Measurements from ENCODE around the gene DESI1.
A peak's percentile ranks its signal among the peaks of the same experiment; 100 is the strongest.
"Not testable (repeated sequence)": the region's sequence is repeated elsewhere in the genome, so short reads cannot be mapped to it uniquely, and the experiment has no call there.

DESI1 gene

GRCh38 chr22:41631615-41632014 lies 10.8 kb upstream of the DESI1 start:
- not testable (repeated sequence) for DNase-seq

- DNase-seq, result not testable (repeated sequence)
Measured at GRCh38 chr22:41631115-41631514, 10.3 kb upstream of the DESI1 start.

- no peak for DNase-seq
Measured at GRCh38 chr22:41625577-41625976, 4.7 kb upstream of the DESI1 start.

GRCh38 chr22:41621911-41622179 lies 1.0 kb upstream of the DESI1 start:
- no peak for DNase-seq

GRCh38 chr22:41621099-41621910 lies 462 bp upstream of the DESI1 start, which contains the start of gene XRCC6:
TSS of gene XRCC6 (plus strand) at chr22:41621295. CDS start at chr22:41622005, 710 bp downstream.
- DNase-seq, result peak; percentile 97

GRCh38 chr22:41619979-41620588 lies 759 bp downstream of the DESI1 start:
- no peak for DNase-seq

- DNase-seq, result no peak
Measured at GRCh38 chr22:41613456-41613855, 7.4 kb downstream of the DESI1 start.

GRCh38 chr22:41612603-41613306 lies 8.1 kb downstream of the DESI1 start:
- no peak for DNase-seq

- no peak for DNase-seq
Measured at GRCh38 chr22:41608386-41608785, 12.5 kb downstream of the DESI1 start.

GRCh38 chr22:41603873-41604332 lies 16.9 kb downstream of the DESI1 start:
- DNase-seq, result no peak

- no peak for DNase-seq
Measured at GRCh38 chr22:41600976-41601375, 19.9 kb downstream of the DESI1 start.

GRCh38 chr22:41598891-41599635 lies 21.8 kb downstream of the DESI1 start:
- no peak for DNase-seq

GRCh38 chr22:41598081-41598480 lies 22.8 kb downstream of the DESI1 start:
- DNase-seq, result no peak

- DNase-seq, result no peak
Measured at GRCh38 chr22:41597635-41597953, 23.2 kb downstream of the DESI1 start.

- peak; percentile 9 for DNase-seq
Measured at GRCh38 chr22:41596776-41597634, 23.8 kb downstream of the DESI1 start.

- no peak for DNase-seq
Measured at GRCh38 chr22:41595703-41596102, 25.1 kb downstream of the DESI1 start.

- DNase-seq, result not testable (repeated sequence)
Measured at GRCh38 chr22:41593336-41593960, 27.4 kb downstream of the DESI1 start.

- peak; percentile 98 for DNase-seq
Measured at GRCh38 chr22:41589391-41590241, 31.2 kb downstream of the DESI1 start, which contains the start of gene PMM1. TSS of gene PMM1 (minus strand) at chr22:41589840. CDS start at chr22:41589805, 35 bp downstream.

- no peak for DNase-seq
Measured at GRCh38 chr22:41587347-41587723, 33.5 kb downstream of the DESI1 start.

- DNase-seq, result no peak
Measured at GRCh38 chr22:41585898-41586297, 34.9 kb downstream of the DESI1 start.

GRCh38 chr22:41584881-41585280 lies 36.0 kb downstream of the DESI1 start:
- DNase-seq, result no peak
